Measurements from ENCODE around the gene BRINP2.

Gene BRINP2

DNA sequence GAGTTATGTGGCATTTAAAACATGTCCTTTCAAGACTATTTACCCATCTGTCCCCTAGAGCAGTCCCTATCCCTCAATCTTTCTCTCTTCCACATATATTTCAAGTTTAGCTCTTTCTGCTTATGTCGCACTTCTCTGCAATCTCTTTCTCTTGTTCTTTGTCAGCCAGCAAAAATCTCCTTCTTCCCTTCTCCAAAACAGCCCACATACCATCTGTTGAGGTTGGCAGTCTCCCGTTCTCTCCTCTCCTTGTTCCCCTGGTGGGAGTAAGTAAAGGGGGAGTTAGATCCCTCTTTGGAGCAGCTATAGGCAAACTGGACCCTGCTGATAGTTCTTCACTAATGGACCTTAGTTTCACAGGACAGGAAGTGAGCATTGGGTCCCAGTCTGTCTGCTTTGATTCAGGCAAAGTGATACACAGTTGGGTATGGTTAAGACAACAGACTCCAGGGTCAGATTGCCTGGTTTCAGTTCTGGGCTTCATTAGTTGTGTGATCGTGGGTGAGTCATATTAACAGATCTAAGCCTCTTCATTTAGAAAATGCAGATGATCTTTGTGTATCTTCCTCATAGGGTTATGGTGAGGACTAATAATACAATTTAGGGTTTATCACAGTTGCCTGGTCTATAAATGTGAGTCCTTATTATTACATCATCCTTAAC is 19.7 kb downstream of the BRINP2 start:
- H3K27ac ChIP-seq (ENCODE audit: low read length) = no peak overlapping the region
- H3K9ac ChIP-seq (ENCODE audit: low read length in 2 of 2) = no peak overlapping the region
- no peaks in the 10 kb centered on the region for H3K9me3 ChIP-seq (ENCODE audit: control insufficient read depth in 2 of 2, low read length in 2 of 2)
- H3K4me1 ChIP-seq (ENCODE audit: control insufficient read depth, insufficient read depth, low read length) = no peaks in the 10 kb centered on the region
- no peaks in the 10 kb centered on the region for H3K36me3 ChIP-seq (ENCODE audit: control insufficient read depth in 2 of 2, insufficient read depth in 2 of 2, low read length in 2 of 2)
- H3K4me3 ChIP-seq (ENCODE audit: low read length in 2 of 2) = no peak overlapping the region
- peaks cover 0 to 5% of the 10 kb centered on the region in 2 donors for H3K27me3 ChIP-seq (ENCODE audit: control insufficient read depth in 1 of 2, insufficient read depth in 2 of 2, low read length in 2 of 2)

DNA sequence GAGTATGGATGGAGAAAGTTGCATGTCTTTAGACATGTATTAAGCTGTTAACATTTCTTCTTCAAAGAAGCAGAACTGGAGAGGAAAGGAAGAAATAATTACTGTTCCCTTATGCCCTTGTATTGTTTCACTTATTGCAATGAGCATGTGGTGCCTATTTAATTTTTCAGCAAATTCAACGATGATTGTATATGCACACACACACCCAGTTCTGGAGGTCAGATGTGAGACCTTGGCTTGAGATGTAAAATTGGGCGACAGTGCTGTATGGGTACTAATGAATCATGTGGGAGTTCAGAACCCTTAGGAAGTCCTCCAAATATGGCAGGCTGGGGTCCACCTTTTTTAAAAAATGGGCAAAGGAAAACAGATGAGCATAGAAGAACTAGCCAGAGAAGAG is 27.5 kb downstream of the BRINP2 start:
- no peak overlapping the region for H3K4me3 ChIP-seq (ENCODE audit: low read length in 2 of 2)
- no peak overlapping the region for H3K27ac ChIP-seq (ENCODE audit: low read length)
- no peaks in the 10 kb centered on the region for H3K27me3 ChIP-seq (ENCODE audit: control insufficient read depth in 1 of 2, insufficient read depth in 2 of 2, low read length in 2 of 2)
- H3K36me3 ChIP-seq (ENCODE audit: control insufficient read depth in 2 of 2, insufficient read depth in 2 of 2, low read length in 2 of 2) = no peaks in the 10 kb centered on the region
- no peaks in the 10 kb centered on the region for H3K4me1 ChIP-seq (ENCODE audit: control insufficient read depth, insufficient read depth, low read length)
- no peaks in the 10 kb centered on the region for H3K9me3 ChIP-seq (ENCODE audit: control insufficient read depth in 2 of 2, low read length in 2 of 2)
- H3K9ac ChIP-seq (ENCODE audit: low read length in 2 of 2) = no peak overlapping the region

GRCh38 chr1:177200290-177200689 is 29.5 kb downstream of the BRINP2 start:
- H3K4me3 ChIP-seq (ENCODE audit: low read length in 2 of 2) = no peak overlapping the region
- H3K27ac ChIP-seq (ENCODE audit: low read length) = no peak overlapping the region
- no peaks in the 10 kb centered on the region for H3K4me1 ChIP-seq (ENCODE audit: control insufficient read depth, insufficient read depth, low read length)
- H3K27me3 ChIP-seq (ENCODE audit: control insufficient read depth in 1 of 2, insufficient read depth in 2 of 2, low read length in 2 of 2) = no peaks in the 10 kb centered on the region
- H3K36me3 ChIP-seq (ENCODE audit: control insufficient read depth in 2 of 2, insufficient read depth in 2 of 2, low read length in 2 of 2) = no peaks in the 10 kb centered on the region
- H3K9me3 ChIP-seq (ENCODE audit: control insufficient read depth in 2 of 2, low read length in 2 of 2) = no peaks in the 10 kb centered on the region
- no peak overlapping the region for H3K9ac ChIP-seq (ENCODE audit: low read length in 2 of 2)

GRCh38 chr1:177206831-177207355 is 36.1 kb downstream of the BRINP2 start:
- Histone ChIP-seq H3K36me3 (ENCODE audit: control insufficient read depth in 2 of 2, insufficient read depth in 2 of 2, low read length in 2 of 2) (no peaks in the 10 kb centered on the region), H3K4me3 (ENCODE audit: low read length in 2 of 2) (no peak overlapping the region), H3K27me3 (ENCODE audit: control insufficient read depth in 1 of 2, insufficient read depth in 2 of 2, low read length in 2 of 2) (no peaks in the 10 kb centered on the region), H3K9ac (ENCODE audit: low read length in 2 of 2) (no peak overlapping the region), H3K27ac (ENCODE audit: low read length) (no peak overlapping the region), H3K9me3 (ENCODE audit: control insufficient read depth in 2 of 2, low read length in 2 of 2) (no peaks in the 10 kb centered on the region), H3K4me1 (ENCODE audit: control insufficient read depth, insufficient read depth, low read length) (peaks cover 11% of the 10 kb centered on the region)

GRCh38 chr1:177208920-177209319 is 38.2 kb downstream of the BRINP2 start:
- Histone ChIP-seq H3K4me1 (ENCODE audit: control insufficient read depth, insufficient read depth, low read length) (peaks cover 11% of the 10 kb centered on the region), H3K9ac (ENCODE audit: low read length in 2 of 2) (no peak overlapping the region), H3K4me3 (ENCODE audit: low read length in 2 of 2) (no peak overlapping the region), H3K27me3 (ENCODE audit: control insufficient read depth in 1 of 2, insufficient read depth in 2 of 2, low read length in 2 of 2) (no peaks in the 10 kb centered on the region), H3K27ac (ENCODE audit: low read length) (no peak overlapping the region), H3K9me3 (ENCODE audit: control insufficient read depth in 2 of 2, low read length in 2 of 2) (no peaks in the 10 kb centered on the region), H3K36me3 (ENCODE audit: control insufficient read depth in 2 of 2, insufficient read depth in 2 of 2, low read length in 2 of 2) (no peaks in the 10 kb centered on the region)

GRCh38 chr1:177209357-177209756 is 38.6 kb downstream of the BRINP2 start:
- Histone ChIP-seq H3K27ac (ENCODE audit: low read length) (no peak overlapping the region), H3K4me3 (ENCODE audit: low read length in 2 of 2) (no peak overlapping the region), H3K27me3 (ENCODE audit: control insufficient read depth in 1 of 2, insufficient read depth in 2 of 2, low read length in 2 of 2) (no peaks in the 10 kb centered on the region), H3K36me3 (ENCODE audit: control insufficient read depth in 2 of 2, insufficient read depth in 2 of 2, low read length in 2 of 2) (no peaks in the 10 kb centered on the region), H3K4me1 (ENCODE audit: control insufficient read depth, insufficient read depth, low read length) (peaks cover 11% of the 10 kb centered on the region), H3K9ac (ENCODE audit: low read length in 2 of 2) (no peak overlapping the region), H3K9me3 (ENCODE audit: control insufficient read depth in 2 of 2, low read length in 2 of 2) (no peaks in the 10 kb centered on the region)

DNA sequence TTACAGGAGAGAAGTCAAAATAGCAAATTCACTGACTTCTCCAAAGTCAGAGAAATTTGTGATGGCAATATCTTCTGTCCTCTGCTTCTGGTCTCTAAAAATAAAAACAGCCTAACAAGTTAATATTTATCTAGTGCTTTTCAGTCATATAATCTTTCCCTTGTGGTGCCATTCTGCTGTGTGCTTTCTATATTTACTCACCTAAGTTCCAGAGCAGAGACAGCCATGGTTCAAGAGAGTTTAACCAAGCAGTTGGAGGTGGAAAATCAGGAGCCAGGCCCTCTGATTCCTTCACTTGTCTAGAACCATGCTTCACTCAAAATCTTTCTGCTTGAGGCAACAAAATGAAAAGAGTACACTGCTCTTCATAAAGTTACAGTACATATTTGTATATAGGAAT is 39.3 kb downstream of the BRINP2 start:
- H3K27me3 ChIP-seq (ENCODE audit: control insufficient read depth in 1 of 2, insufficient read depth in 2 of 2, low read length in 2 of 2) = no peaks in the 10 kb centered on the region
- H3K27ac ChIP-seq (ENCODE audit: low read length) = no peak overlapping the region
- no peaks in the 10 kb centered on the region for H3K36me3 ChIP-seq (ENCODE audit: control insufficient read depth in 2 of 2, insufficient read depth in 2 of 2, low read length in 2 of 2)
- no peak overlapping the region for H3K4me3 ChIP-seq (ENCODE audit: low read length in 2 of 2)
- H3K9me3 ChIP-seq (ENCODE audit: control insufficient read depth in 2 of 2, low read length in 2 of 2) = no peaks in the 10 kb centered on the region
- H3K9ac ChIP-seq (ENCODE audit: low read length in 2 of 2) = no peak overlapping the region
- H3K4me1 ChIP-seq (ENCODE audit: control insufficient read depth, insufficient read depth, low read length) = peaks cover 11% of the 10 kb centered on the region

- no peak overlapping the region for H3K27ac ChIP-seq (ENCODE audit: low read length)
Measured at GRCh38 chr1:177211231-177211630, 40.5 kb downstream of the BRINP2 start.

DNA sequence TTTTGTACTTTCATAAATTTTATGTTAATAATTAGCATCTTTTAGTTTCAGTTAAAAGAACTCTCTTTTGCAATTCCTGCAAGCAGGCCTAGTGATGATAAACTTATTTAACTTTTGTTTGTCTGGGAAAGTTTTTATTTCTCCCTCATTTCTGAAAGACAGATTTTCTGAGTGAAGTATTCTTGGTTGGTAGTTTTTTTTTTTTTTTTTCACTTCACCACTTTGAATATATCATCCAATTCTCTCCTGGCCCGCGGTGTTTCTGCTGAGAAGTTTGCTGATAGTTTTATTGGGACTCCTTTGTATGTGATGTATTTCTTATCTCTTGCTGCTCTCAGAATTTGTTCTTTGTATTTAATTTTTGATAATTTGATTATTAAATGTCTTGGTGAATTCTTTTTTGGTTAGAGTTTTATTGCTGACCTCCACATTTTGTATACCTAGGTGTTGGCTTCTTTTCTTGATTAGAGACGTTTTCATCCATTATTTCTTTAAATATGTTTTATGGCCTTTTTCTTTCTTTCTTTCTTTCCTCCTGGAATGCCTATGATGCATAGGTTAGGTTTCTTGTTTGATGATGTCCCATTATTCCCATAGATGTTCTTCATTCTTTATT is 45.9 kb downstream of the BRINP2 start:
- Histone ChIP-seq H3K9ac (ENCODE audit: low read length in 2 of 2) (no peak overlapping the region), H3K4me3 (ENCODE audit: low read length in 2 of 2) (no peak overlapping the region), H3K27me3 (ENCODE audit: control insufficient read depth in 1 of 2, insufficient read depth in 2 of 2, low read length in 2 of 2) (no peaks in the 10 kb centered on the region), H3K4me1 (ENCODE audit: control insufficient read depth, insufficient read depth, low read length) (no peaks in the 10 kb centered on the region), H3K27ac (ENCODE audit: low read length) (no peak overlapping the region), H3K9me3 (ENCODE audit: control insufficient read depth in 2 of 2, low read length in 2 of 2) (peaks cover 0 to 7% of the 10 kb centered on the region in 2 donors), H3K36me3 (ENCODE audit: control insufficient read depth in 2 of 2, insufficient read depth in 2 of 2, low read length in 2 of 2) (no peaks in the 10 kb centered on the region)

More at GRCh38 chr1:177211231-177211630, 40.5 kb downstream of the BRINP2 start:
- Histone ChIP-seq H3K27me3 (ENCODE audit: control insufficient read depth in 1 of 2, insufficient read depth in 2 of 2, low read length in 2 of 2) (no peaks in the 10 kb centered on the region), H3K9ac (ENCODE audit: low read length in 2 of 2) (no peak overlapping the region), H3K9me3 (ENCODE audit: control insufficient read depth in 2 of 2, low read length in 2 of 2) (no peaks in the 10 kb centered on the region), H3K4me1 (ENCODE audit: control insufficient read depth, insufficient read depth, low read length) (peaks cover 11% of the 10 kb centered on the region), H3K36me3 (ENCODE audit: control insufficient read depth in 2 of 2, insufficient read depth in 2 of 2, low read length in 2 of 2) (no peaks in the 10 kb centered on the region), H3K4me3 (ENCODE audit: low read length in 2 of 2) (no peak overlapping the region)

DNA sequence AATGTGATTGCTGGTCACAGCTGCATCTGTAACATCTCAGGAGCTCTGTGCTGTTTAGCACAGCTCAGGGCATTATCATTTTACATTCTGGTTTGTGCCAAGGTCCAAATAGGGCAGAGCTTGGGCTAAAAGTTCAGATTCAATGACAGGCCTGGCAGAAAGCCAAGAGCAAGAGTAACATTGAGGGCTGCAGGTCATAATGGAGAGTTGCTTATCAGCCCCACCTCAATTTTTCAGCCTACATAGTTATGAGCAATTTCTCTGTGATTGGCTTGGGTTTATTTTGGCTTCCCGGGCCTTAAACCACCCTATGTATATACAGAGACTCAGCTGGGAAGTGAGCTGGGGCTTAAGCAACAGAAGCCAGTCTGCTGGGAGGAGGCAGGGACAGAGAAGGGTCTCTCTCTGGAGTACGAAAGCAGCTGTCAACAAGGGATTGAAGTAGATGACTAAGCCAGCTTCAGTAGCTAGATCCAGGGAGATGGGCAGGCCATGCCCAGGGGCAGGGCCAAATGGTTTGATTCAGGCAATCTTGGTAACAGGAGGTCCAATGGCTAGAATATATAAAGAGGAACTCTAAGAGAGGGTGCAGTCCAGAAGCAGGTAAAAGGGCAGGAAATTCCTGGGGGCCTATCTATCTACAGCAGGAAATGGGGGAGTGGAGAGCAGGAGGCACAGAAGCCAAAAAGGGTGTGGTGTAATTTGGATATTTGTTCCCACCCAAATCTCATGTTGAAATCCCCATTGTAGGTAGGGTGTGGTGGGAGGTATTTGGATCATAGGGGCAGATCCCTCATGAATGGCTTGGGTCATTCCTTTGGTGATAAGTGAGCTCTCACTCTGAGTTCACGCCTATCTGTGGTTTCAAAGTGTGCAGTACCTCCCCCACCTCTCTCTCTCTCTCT is 49.0 kb downstream of the BRINP2 start:
- no peak overlapping the region for H3K27ac ChIP-seq (ENCODE audit: low read length)

More for the DNA sequence above, 49.0 kb downstream of the BRINP2 start:
- Histone ChIP-seq H3K4me3 (ENCODE audit: low read length in 2 of 2) (no peak overlapping the region), H3K36me3 (ENCODE audit: control insufficient read depth in 2 of 2, insufficient read depth in 2 of 2, low read length in 2 of 2) (no peaks in the 10 kb centered on the region), H3K4me1 (ENCODE audit: control insufficient read depth, insufficient read depth, low read length) (no peaks in the 10 kb centered on the region), H3K9me3 (ENCODE audit: control insufficient read depth in 2 of 2, low read length in 2 of 2) (peaks cover 0 to 7% of the 10 kb centered on the region in 2 donors), H3K27me3 (ENCODE audit: control insufficient read depth in 1 of 2, insufficient read depth in 2 of 2, low read length in 2 of 2) (no peaks in the 10 kb centered on the region), H3K9ac (ENCODE audit: low read length in 2 of 2) (no peak overlapping the region)

Measured in stomach smooth muscle (tissue), 2 donors.